ENCODE measurements around the gene POLE.

POLE gene

DNA sequence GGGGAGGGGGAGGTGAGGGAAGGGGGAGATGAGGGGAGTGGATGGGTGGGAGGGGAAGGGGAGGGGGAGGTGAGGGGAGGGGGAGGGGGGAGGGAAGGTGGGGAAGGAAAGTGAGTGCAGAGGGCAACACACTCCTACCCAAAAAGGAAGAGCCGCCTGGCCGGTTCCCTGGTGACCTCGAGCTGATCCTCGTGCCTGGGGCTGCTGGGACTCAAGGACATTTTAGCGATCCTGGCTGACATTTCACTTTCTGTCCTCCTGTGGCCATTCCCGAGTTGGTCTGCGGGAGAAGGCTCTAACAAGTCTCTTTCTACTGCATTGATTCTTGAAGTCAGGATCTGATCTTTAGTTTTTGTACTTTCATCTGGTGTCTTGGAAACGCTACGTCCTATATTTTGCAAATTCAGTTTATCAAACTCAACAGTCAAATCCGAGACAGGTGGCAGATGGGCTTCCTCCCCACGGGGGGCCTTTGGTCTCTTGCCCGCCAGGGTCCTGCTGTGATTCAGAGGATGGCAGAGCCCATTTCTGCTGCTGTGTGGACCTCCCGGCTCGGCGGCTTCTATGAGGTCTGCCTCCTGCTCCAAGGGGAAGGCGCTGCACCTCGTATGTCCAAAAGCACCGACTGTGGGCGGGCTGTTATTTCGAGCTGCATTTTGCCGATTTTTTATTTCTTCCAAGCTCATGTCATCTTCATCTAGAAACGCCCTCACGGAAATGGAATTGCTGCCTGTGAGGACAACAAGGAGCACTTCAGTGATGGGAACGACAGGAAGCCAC lies 42.6 kb upstream of the POLE start:
- TF ChIP-seq CTCF (IDR thresholded peaks at IDR 0.05) = no peak

DNA sequence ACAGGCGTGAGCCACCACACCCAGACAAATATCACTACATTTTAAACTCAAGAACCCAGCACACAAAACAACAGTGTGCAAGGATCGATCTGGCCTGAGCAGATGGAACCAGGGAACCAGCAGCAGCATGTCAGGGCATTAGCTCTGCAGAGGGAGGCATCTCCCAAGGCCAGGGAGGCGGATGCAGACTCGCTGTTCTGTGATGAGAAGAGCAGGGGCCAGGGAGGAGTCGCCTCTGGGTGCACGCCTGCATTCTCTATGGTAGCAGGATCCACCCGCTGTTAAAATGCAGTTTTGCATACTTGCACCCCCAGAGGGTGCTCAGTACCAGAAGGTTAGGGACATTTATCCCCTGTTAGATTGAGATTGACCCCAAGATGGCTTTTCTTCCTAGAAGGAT lies 41.4 kb upstream of the POLE start:
- no peak for TF ChIP-seq CTCF (IDR thresholded peaks at IDR 0.05)

DNA sequence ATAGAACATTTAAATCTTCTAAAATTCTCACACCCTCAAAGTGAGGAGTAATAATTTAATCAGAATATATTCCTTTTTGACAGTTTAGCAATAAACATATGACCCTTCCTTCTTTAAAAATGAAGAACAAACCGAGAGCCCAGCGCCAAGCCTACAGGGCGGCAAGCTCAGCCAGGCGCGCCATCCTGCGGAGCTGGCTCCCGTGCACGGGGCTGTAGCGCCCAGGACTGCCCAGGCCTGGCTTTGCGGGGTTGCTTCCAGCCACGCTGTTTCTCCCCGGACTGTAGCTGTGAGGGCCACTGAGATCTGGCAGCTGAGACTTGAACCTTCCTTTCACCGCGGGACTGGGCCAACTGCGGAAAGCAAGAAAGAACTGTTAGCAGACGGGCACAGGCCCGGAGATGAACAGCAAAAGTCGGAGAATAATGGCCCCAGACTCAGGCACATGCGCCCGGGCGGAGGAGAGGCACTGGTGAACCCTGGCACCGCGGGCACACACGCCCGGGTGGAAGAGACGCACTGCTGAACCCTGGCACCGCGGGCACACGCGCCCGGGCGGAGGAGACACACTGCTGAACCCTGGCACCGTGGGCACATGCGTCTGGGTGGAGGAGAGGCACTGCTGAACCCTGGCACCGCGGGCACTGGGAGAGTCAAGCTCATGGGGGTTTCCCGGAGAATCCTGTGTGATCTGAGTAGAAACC lies 40.1 kb upstream of the POLE start:
- TF ChIP-seq CTCF (IDR thresholded peaks at IDR 0.05) = no peak

- TF ChIP-seq CTCF (IDR thresholded peaks at IDR 0.05) = no peak
Observed at GRCh38 chr12:132726386-132726785, 39.2 kb upstream of the POLE start.

GRCh38 chr12:132724506-132725241 lies 37.5 kb upstream of the POLE start:
- TF ChIP-seq CTCF (IDR thresholded peaks at IDR 0.05) = no peak

DNA sequence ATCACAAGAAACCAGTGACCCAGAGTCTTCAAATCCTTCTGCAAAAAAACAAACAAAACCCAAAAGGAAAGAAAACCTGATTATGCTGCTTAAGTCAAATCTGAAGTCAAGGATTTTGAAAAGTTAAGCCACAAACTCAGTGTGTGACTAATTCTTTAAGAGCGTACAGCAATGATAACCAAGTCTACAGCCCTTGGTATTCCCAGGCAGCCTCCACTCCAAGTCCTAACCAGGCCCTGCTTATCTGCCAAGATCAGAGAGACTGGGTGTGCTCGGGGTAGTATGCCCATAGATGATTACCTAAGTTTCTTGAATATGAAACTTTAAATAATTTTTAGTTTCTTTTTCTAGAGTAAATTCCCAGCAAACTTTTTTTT lies 36.6 kb upstream of the POLE start:
- TF ChIP-seq CTCF (IDR thresholded peaks at IDR 0.05) = no peak

DNA sequence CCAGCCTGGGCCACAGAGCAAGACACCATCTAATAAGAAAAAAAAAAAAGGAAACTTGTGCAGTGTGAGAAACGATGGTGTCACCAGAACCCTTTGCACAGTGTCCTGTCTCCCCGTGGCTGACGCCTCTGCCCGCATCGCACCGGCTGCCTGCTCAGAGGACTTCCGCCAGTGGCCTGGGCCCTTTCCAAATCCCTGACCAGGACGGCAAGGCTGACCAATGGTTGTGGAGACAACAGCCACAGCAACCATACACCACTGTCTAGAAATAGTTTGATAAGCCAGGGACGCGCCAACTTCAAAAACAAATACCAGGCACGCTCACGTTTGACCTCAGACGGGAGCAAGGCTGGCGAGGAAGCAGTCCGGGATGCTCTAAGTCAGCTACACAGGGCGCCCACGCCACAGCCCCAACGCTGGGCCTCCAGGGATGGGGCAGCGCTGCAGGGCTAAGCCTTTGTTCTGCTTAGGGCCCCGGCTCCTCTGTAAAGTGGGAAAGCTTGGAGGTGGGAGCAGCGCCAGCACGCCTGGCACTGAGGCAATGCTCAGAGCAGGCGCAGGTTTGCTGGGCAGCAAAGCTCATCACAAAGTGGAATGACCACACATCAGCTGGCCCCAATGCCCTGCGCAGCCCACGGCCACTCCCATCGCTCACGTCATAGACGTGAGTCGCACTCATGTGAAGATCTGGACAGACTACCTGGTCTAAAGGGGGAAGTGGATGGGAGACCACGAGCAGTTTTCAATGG lies 36.0 kb upstream of the POLE start:
- no peak for TF ChIP-seq CTCF (IDR thresholded peaks at IDR 0.05)

Data from LNCAP (cell line).